ENCODE measurements around the gene SRGAP1.

DNA sequence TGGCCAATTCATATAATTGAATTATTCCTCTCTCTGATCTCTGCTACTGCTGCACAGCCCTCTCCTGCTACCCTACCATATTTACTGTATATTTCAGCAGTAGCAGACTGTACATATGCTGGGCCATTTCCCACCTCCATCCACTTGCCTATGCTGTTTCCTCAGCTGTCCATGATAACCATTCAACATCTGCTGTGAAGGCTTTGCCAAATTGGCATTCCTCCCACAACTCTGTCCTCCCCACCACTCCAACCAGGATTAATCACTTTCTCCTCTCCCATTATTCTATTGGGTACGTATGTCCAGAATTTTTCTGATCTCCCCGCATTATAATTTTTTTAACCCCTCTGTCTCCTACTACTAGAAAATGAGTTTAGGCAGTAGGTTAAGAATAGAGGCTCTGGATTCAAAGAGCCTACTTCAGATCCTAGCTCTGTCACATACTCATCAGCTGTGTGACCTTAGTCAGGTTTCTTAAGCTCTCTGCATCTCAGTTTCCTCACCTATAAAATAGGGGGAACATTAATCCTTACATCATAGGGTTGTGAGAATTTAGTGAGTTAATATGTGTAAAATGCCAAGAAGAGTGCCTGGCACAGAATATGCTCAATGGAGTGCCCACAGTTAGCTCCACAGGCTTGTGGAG lies 254.3 kb downstream of the SRGAP1 start:
- no peak for TF ChIP-seq EP300 (conservative IDR thresholded peaks at IDR 0.05; ENCODE audit: poor library complexity, severe bottlenecking)
- no peak for TF ChIP-seq MXI1 (conservative IDR thresholded peaks at IDR 0.05; ENCODE audit: poor library complexity, severe bottlenecking)
- TF ChIP-seq, protein P1, sequence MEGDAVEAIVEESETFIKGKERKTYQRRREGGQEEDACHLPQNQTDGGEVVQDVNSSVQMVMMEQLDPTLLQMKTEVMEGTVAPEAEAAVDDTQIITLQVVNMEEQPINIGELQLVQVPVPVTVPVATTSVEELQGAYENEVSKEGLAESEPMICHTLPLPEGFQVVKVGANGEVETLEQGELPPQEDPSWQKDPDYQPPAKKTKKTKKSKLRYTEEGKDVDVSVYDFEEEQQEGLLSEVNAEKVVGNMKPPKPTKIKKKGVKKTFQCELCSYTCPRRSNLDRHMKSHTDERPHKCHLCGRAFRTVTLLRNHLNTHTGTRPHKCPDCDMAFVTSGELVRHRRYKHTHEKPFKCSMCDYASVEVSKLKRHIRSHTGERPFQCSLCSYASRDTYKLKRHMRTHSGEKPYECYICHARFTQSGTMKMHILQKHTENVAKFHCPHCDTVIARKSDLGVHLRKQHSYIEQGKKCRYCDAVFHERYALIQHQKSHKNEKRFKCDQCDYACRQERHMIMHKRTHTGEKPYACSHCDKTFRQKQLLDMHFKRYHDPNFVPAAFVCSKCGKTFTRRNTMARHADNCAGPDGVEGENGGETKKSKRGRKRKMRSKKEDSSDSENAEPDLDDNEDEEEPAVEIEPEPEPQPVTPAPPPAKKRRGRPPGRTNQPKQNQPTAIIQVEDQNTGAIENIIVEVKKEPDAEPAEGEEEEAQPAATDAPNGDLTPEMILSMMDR (IDR thresholded peaks at IDR 0.05; ENCODE audit: poor library complexity, severe bottlenecking) = no peak
- TF ChIP-seq, protein P2, sequence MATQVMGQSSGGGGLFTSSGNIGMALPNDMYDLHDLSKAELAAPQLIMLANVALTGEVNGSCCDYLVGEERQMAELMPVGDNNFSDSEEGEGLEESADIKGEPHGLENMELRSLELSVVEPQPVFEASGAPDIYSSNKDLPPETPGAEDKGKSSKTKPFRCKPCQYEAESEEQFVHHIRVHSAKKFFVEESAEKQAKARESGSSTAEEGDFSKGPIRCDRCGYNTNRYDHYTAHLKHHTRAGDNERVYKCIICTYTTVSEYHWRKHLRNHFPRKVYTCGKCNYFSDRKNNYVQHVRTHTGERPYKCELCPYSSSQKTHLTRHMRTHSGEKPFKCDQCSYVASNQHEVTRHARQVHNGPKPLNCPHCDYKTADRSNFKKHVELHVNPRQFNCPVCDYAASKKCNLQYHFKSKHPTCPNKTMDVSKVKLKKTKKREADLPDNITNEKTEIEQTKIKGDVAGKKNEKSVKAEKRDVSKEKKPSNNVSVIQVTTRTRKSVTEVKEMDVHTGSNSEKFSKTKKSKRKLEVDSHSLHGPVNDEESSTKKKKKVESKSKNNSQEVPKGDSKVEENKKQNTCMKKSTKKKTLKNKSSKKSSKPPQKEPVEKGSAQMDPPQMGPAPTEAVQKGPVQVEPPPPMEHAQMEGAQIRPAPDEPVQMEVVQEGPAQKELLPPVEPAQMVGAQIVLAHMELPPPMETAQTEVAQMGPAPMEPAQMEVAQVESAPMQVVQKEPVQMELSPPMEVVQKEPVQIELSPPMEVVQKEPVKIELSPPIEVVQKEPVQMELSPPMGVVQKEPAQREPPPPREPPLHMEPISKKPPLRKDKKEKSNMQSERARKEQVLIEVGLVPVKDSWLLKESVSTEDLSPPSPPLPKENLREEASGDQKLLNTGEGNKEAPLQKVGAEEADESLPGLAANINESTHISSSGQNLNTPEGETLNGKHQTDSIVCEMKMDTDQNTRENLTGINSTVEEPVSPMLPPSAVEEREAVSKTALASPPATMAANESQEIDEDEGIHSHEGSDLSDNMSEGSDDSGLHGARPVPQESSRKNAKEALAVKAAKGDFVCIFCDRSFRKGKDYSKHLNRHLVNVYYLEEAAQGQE (IDR thresholded peaks at IDR 0.05; ENCODE audit: borderline replicate concordance) = no peak
- no peak for TF ChIP-seq EZH2 (IDR thresholded peaks at IDR 0.05; ENCODE audit: borderline replicate concordance, insufficient read depth, low read length, poor library complexity, severe bottlenecking)
- TF ChIP-seq POLR2AphosphoS5 (IDR thresholded peaks at IDR 0.05) = no peak
- no peak for TF ChIP-seq TAF1 (IDR thresholded peaks at IDR 0.05; ENCODE audit: low read depth)
- TF ChIP-seq SMC3 (conservative IDR thresholded peaks at IDR 0.05; ENCODE audit: poor library complexity) = no peak

Data from neural cell (in vitro differentiated cells).